Large intestine (tissue), 3 donors: ENCODE data around the gene GGTLC2. TPM values are rescaled to one million over a fixed set of nuclear protein-coding genes. Genes with fewer than 3 reads are reported as not detected.
"Not testable (repeated sequence)": the region's sequence is repeated elsewhere in the genome, so short reads cannot be mapped to it uniquely, and the experiment has no call there.

Source experiments
- DNase-seq, 2 donors: peaks; one replicate each; pipeline versions ENCODE4 v3.0.0 to v3.0.0-alpha.2; 2013
- H3K27ac ChIP-seq: one replicate; pipeline ENCODE4 v1.5.1; 2013; ENCODE audit warnings: low read length
- H3K27me3 ChIP-seq: 2 replicates; pipeline ENCODE4 v1.6.1; 2013; ENCODE audit warnings: low read length; ENCODE audit not compliant: control insufficient read depth, insufficient read depth
- H3K36me3 ChIP-seq: 2 replicates; pipeline ENCODE4 v1.6.1; 2013; ENCODE audit warnings: low read length; ENCODE audit not compliant: control insufficient read depth, insufficient read depth
- H3K4me1 ChIP-seq: one replicate; pipeline ENCODE4 v1.6.1; 2013; ENCODE audit warnings: low read length; ENCODE audit not compliant: control insufficient read depth, insufficient read depth
- H3K4me3 ChIP-seq: one replicate; pipeline ENCODE4 v1.5.1; 2013; ENCODE audit warnings: low read length
- H3K9me3 ChIP-seq: one replicate; pipeline ENCODE4 v1.6.1; 2013; ENCODE audit warnings: mild to moderate bottlenecking, low read depth, low read length, moderate library complexity; ENCODE audit not compliant: control insufficient read depth
- WGBS: methylation state at CpG from one replicate; pipeline ENCODE4 v1.1.5; 2013; ENCODE audit warnings: low lambda C conversion rate; ENCODE audit not compliant: insufficient coverage; 5-methylcytosine and 5-hydroxymethylcytosine counted together
- polyA plus RNA-seq: library from polyadenylated mRNA; unstranded; fragments of 120-200 nt; gene quantifications from one replicate; pipeline ENCODE4 v1.2.1, GENCODE V29; 2013

The GGTLC2 gene
- polyA plus RNA-seq, 1 donor = not detected

DNA sequence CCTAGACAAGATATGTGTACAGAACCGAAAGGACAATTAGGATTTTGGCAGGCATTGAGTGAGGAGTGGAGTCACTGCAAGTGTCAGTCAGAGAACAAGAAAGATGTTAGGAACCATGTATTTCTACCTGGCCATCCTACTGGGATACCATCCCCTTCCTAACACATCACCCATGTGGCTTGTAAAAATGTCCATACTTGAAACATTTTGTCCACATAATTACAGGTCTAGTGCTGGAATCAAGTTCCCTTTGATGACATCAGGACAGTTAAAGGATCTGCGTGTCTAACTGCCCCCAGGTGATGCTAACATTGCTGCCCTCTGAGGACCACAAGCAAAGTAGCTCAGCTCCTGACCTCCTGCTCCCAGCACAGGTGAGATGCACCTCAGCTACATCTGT is 31.9 kb upstream of the GGTLC2 start:
- WGBS = no CpG with 5 or more reads among the region's 2 CpGs
- Histone ChIP-seq H3K4me1 (no peaks in the 10 kb centered on the region), H3K9me3 (no peaks in the 10 kb centered on the region), H3K4me3 (no peak overlapping the region), H3K36me3 (no peaks in the 10 kb centered on the region), H3K27me3 (no peaks in the 10 kb centered on the region), H3K27ac (no peak overlapping the region)
- no peak for DNase-seq

DNA sequence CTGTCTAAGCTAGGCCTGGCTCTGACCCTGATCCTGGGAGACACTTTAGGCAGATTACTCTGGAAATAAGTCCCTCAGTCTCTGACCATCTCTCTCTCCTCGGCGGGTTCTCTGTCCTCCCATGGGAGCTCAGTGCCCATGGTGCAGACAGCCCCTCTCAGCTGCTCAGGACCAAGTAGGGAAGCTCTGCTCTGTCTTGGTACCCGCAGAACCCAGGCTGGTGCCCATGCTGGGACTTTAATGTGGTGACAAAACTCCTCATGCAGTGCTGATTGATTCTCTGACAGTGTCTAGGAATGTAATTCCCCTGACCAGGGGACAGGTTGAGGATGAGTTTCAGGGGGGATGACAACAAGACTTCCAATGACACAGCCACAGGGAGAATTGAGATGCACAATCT is 30.3 kb upstream of the GGTLC2 start:
- no peak for DNase-seq
- WGBS = no CpG with 5 or more reads among the region's 3 CpGs
- no peaks in the 10 kb centered on the region for H3K9me3 ChIP-seq

DNA sequence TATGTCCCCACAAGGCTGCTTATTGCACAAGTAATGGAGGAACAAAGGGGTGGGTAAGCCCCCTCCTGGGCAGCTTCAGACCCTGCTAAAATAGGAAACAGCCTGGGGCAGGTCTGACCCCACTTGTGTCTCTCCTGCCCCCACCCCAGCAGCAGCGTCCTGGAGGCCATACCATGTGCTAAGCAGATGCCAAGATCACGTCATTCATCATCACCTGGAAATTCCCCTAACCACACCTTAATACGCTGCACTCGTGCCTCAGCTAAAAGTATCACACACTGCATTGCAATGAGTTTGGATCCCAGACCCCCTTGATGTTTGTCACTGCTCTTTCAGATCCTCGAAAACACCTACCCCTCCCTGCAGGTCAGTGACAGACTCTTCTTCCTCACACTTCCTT is 27.8 kb upstream of the GGTLC2 start:
- no peaks in the 10 kb centered on the region for H3K9me3 ChIP-seq
- H3K4me3 ChIP-seq = no peak overlapping the region
- no CpG with 5 or more reads among the region's 5 CpGs for WGBS
- H3K4me1 ChIP-seq = no peaks in the 10 kb centered on the region
- no peak overlapping the region for H3K27ac ChIP-seq
- no peaks in the 10 kb centered on the region for H3K27me3 ChIP-seq
- no peaks in the 10 kb centered on the region for H3K36me3 ChIP-seq
- peak; percentile 7 to 17 for DNase-seq

More for the DNA sequence above, 30.3 kb upstream of the GGTLC2 start:
- H3K36me3 ChIP-seq = no peaks in the 10 kb centered on the region
- H3K27ac ChIP-seq = no peak overlapping the region
- no peak overlapping the region for H3K4me3 ChIP-seq
- H3K4me1 ChIP-seq = no peaks in the 10 kb centered on the region
- H3K27me3 ChIP-seq = no peaks in the 10 kb centered on the region

DNA sequence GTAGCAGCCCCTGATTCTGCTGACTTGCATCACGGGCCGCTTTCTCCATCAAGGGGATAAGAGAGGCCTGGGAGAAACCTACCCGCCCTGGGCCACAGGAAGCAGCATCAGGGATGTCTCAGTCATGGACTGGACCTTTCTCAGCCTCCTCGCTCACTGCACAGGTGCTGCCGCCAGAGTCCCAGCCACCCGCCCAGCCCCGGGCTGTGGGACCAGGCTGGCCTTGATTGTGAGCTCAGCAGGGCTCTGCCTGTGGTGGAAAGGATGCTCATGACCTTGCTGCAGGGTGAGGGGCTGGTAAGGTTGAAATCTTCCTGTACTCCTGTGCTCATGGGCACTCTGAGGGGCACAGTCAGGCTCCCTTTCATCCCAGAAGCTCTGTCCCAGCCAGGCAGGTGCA is 26.0 kb upstream of the GGTLC2 start:
- no peak for DNase-seq
- Histone ChIP-seq H3K36me3 (no peaks in the 10 kb centered on the region), H3K27ac (no peak overlapping the region), H3K4me1 (no peaks in the 10 kb centered on the region), H3K9me3 (no peaks in the 10 kb centered on the region), H3K4me3 (no peak overlapping the region), H3K27me3 (no peaks in the 10 kb centered on the region)
- no CpG with 5 or more reads among the region's 7 CpGs for WGBS

DNA sequence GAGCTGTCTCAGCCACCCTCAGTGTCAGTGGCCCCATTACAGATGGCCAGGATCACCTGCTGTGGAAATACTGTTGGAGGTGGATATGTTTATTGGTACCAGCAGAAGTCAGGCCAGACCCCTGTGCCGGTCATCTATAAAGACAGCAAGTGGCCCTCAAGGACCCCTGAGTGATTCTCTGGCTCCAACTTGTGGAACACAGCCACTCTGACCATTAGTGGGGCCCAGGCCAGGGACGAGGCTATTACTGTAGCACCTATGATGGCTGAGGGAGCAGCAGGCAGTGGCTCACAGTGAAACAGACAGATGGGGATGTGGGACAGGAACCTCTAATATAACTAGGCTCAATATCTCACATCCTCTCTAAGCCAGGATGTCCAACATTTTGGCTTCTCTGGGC is 25.5 kb upstream of the GGTLC2 start:
- no peaks in the 10 kb centered on the region for H3K9me3 ChIP-seq
- H3K4me3 ChIP-seq = no peak overlapping the region
- no CpG with 5 or more reads among the region's 2 CpGs for WGBS
- H3K27me3 ChIP-seq = no peaks in the 10 kb centered on the region
- no peak overlapping the region for H3K27ac ChIP-seq
- H3K36me3 ChIP-seq = no peaks in the 10 kb centered on the region
- no peak for DNase-seq
- no peaks in the 10 kb centered on the region for H3K4me1 ChIP-seq

DNA sequence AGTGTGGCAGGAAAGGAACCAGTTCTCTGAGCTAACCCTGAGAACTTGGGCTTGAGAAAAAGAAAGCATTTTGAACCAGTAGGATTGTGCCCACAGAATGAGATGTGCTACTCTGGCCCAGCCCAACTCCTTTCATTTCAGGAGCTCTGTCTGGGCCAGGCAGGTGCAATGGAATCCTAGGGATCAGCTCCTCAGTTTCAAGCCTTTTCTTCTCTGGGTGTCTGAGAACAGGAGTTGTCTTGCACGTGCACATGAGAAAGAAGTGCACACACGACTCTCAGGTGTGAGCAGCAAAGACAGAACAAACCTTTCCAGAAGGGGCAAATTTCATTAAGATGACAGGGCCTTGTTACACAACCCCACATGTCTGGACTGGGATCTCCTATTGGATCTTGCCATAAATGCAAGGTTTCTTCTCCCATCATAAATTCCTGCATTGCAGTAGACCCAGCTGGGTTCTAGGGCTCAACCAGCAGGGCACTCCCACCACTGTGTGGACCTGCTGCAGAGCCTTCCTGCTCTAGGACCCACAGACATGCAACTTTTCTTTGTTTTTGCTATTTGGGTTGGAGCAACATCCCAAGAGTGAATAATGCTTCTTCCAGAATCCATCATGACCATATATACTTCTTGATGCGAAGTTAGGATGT is 24.5 kb upstream of the GGTLC2 start:
- no peak overlapping the region for H3K4me3 ChIP-seq
- no peak overlapping the region for H3K27ac ChIP-seq
- H3K36me3 ChIP-seq = no peaks in the 10 kb centered on the region
- no peak for DNase-seq
- no peaks in the 10 kb centered on the region for H3K4me1 ChIP-seq
- no peaks in the 10 kb centered on the region for H3K27me3 ChIP-seq
- WGBS = no CpG with 5 or more reads among the region's 3 CpGs
- no peaks in the 10 kb centered on the region for H3K9me3 ChIP-seq

DNA sequence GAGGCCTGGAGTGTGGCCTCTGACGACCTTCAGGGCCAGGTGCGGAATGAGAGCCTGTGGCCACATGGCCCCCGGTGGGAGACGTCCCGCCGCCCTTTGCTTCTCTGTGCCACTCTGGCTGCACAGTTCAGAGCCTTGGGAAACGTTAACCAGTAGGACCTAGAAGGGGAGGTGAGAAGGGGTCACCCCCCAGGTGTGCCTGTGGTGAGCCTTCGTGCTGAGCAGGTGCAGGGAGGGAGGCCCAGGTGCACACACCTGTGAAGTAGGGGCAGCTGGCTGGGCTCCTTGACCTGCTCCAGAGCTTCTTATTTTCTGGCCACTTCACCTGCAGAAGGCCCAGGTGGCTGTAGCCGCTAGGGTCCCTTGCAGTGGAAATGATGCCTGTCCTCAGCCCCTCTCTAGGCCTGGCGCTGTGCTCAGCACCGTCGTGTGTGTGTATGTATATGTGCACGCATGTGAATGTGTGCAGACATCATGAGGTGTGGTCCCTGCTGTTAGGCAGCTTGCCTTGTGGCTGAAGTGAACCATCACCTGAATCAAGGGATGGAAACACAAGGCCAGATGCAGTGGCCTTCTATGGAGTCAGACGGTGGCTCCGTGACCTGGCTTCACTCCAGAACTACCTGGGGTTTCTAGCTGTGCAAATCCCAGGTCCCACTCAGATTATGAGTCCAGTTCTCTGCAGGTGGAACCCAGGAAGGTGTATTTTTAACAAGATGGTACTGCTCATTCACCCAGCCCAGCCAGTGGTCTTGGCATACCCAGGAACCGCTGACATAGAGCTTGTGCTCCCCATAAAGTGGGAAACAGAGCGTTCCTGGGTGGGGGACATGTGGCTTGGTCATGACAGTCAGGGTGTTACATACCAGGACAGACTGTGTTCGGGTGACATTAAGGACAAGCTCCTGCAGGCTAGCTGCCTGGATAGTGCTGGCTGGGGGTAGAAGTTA is 15.6 kb upstream of the GGTLC2 start:
- no CpG with 5 or more reads among the region's 18 CpGs for WGBS

DNA sequence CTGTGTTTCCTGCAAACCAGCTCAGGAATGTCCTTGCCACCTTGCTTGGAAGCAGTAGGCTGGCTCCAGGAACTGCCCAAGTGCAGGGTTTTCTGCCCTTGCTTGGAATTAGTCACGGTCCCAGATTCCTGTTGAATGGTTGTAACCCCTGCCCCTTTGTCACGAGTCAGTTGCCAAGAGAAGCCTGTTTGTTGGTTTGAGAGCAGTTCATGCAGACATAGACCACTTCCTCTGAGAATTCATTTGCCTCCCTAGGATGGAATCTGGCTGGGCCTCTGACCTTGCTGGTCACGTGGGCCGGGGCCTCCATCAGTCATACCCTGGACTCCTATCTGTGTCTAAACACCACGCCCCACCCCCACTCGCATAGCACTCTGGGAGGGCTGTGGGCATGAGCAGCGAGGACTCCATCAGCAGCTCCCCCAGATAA is 13.2 kb upstream of the GGTLC2 start:
- not testable (repeated sequence) for H3K27me3 ChIP-seq, H3K27ac ChIP-seq, H3K4me3 ChIP-seq, H3K9me3 ChIP-seq, H3K36me3 ChIP-seq, H3K4me1 ChIP-seq
- WGBS = no CpG with 5 or more reads among the region's 7 CpGs
- DNase-seq = peak in 1 of 2 donors; percentile 26

More for the DNA sequence above, 15.6 kb upstream of the GGTLC2 start:
- not testable (repeated sequence) for DNase-seq, H3K4me3 ChIP-seq, H3K36me3 ChIP-seq, H3K27me3 ChIP-seq, H3K27ac ChIP-seq, H3K4me1 ChIP-seq, H3K9me3 ChIP-seq

DNA sequence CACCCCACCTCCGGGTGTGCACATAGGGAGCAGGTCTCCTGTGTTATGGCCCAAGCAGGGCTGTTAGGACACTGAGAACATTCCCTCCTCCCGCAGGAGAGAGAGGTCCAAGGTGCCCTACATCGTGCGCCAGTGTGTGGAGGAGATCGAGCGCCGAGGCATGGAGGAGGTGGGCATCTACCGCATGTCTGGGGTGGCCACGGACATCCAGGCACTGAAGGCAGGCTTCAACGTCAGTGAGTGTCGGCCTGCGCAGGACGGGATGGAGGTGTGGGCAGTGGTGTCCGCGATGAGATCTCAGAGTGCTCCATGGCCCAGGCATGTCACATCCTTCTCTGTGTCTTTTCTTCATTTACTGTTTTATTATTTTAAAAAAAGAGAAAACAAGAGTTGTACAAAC is 12.2 kb upstream of the GGTLC2 start:
- H3K4me1 ChIP-seq, H3K4me3 ChIP-seq, DNase-seq, H3K36me3 ChIP-seq, H3K27me3 ChIP-seq, H3K9me3 ChIP-seq, H3K27ac ChIP-seq: not testable (repeated sequence)
- no CpG with 5 or more reads among the region's 15 CpGs for WGBS

DNA sequence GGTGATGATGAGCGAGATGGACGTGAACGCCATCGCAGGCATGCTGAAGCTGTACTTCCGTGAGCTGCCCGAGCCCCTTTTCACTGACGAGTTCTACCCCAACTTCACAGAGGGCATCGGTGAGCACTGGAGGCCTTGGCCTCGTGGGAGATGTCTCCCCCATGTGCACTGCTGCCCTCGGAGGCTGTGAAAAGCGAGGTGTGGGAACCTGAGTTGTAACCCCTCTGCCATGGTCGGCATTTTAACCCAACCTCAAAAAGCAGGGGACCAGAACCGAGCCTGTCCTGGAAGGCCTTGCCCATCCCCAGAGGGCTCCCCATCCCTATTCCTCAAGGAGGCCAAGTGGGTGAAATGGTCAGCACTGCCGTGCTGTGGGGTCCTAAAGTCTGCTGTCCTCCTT is 10.9 kb upstream of the GGTLC2 start:
- DNase-seq, H3K4me3 ChIP-seq: not testable (repeated sequence)
- WGBS = no CpG with 5 or more reads among the region's 14 CpGs

More for the DNA sequence above, 10.9 kb upstream of the GGTLC2 start:
- not testable (repeated sequence) for H3K36me3 ChIP-seq, H3K9me3 ChIP-seq, H3K4me1 ChIP-seq, H3K27me3 ChIP-seq, H3K27ac ChIP-seq
